GM18519 (cell line): ENCODE measurements around the gene RGS14.
A peak's percentile ranks its signal among the peaks of the same experiment; 100 is the strongest.
"Not testable (repeated sequence)": the region's sequence is repeated elsewhere in the genome, so short reads cannot be mapped to it uniquely, and the experiment has no call there.

Experiments used
- ATAC-seq: cut with Tn5 transposase; IDR thresholded peaks from one replicate; pipeline ENCODE4 v1.9.1; 2021; ENCODE audit warnings: mild to moderate bottlenecking, moderate library complexity; ENCODE audit not compliant: unreplicated experiment, low FRiP score

Gene RGS14

GRCh38 chr5:177344891-177345290 is 12.8 kb upstream of the RGS14 start:
- ATAC-seq, result no peak

DNA sequence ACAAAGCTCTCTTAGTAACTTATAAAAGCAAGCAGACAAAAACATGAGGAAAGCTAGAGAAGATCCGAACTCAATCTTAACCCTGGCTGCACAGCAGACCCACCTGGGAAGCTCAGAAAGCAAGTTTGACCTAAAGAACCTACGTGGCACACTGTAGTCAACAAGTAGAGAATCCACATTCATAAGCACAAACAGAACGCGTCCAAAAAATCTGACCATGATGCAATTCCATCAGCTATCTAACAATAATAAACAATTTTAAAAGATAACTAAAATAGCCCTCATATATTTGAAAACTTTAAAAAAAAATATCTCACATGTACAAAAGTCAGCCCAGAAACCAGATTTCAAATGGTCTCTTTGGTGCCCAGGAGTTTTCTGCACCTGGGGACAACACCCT is 10.9 kb upstream of the RGS14 start:
- ATAC-seq, result no peak

GRCh38 chr5:177347699-177348098 is 10.0 kb upstream of the RGS14 start:
- no peak for ATAC-seq

DNA sequence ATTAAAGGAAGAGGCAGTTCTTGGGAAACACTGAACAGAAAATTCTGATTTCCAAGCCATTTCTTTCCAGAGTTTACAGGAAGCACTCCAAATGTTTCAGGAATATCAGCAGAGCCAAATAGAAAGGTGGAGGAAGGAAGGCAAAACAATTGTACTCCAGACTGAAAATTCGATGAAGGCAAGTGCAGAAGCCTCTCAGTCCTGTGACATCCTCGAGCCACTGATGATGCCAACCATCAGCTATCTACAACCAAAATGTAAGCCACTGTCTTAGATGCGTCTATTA is 8.4 kb upstream of the RGS14 start:
- ATAC-seq, result no peak

GRCh38 chr5:177349762-177350161 is 8.0 kb upstream of the RGS14 start:
- ATAC-seq, result no peak

- ATAC-seq, result no peak
These were observed 6.8 kb upstream of the RGS14 start for GRCh38 chr5:177350776-177351391.

DNA sequence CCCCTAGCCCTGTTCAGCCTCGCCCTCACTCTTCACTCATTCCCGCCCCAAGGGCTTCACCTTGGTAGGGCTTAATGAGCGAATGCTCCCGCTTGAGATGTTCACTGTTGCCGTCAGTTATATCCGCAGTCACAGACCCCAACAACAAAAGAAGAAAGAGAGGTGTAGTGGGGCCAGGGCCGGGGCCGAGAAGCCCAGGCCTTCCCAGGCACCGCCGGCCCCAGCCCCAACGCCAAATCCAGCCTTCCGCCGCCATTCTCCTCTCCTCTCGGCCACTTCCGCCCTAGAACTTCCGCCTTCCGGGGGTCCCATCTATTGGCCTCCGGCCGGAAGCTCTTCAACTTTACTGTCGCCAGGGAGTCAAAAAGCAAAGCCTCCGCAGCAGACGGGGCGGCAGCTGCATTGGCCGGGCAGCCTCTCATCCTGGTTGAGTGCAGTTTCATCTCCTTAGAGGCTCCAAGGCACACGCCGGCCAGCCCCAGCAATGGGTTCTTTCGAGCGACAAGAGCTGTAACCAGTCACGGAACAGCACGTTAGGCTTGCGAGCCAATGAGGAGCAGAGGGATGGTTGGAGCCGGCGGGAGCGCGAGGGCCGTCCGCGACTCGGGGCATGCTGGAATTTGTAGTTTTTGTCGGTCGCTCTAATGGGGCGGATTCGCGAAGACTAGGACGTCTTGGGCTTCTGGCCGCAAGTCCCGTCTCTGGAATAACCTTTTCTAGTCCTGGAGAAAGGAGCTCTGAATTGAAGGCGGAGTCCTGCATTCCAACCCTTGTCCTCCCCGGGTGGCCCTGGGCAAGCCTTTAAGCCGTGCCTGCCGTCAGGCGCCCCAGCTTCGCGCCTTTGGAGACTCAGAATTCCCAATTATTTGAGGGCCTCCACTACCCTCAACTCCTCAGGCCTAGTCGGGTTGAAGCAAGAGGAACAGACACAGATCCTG is 6.1 kb upstream of the RGS14 start, which contains the start of gene LMAN2:
TSS of gene LMAN2 (minus strand) at position 277 of the 938 bp plus-strand sequence. CDS start at position 256, 21 bp downstream.
- peak; percentile 81 for ATAC-seq

DNA sequence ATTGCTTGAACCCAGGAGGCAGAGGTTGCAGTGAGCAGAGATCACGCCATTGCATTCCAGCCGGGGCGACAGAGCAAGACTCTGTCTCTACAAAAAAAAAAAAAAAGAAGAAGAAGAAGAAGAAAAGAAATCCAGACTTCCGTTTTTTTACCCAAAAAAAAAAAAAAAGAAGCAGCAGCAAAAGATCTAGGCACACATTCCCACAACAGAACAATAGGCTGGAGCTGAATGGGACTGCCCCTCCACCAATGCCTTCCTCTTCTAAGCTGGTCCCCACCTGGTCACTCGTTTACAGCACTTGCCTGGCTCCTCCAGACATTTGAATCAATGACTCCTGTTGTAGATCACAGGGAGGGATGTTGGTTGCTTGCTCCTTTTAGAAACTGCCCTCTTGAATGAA is 4.6 kb upstream of the RGS14 start:
- no peak for ATAC-seq

DNA sequence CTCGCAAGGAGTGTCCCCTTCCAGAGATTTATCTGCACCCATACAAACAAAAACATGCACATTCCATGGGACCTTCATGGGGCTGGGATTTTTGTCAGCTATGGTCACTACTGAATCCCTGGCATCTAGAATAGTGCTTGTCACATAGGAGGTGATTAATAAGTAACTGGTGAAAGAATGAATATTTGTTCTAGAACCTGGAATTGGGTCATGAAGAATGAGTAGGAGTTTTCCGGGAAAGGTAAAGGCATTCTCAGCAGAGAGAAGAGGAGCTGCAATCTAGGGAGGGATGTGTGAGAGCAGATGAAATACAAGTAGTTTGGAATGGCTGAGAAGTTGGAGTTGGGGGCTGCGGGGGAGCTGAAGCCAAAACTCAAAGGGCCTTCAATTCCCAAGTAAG is 3.5 kb upstream of the RGS14 start:
- no peak for ATAC-seq

DNA sequence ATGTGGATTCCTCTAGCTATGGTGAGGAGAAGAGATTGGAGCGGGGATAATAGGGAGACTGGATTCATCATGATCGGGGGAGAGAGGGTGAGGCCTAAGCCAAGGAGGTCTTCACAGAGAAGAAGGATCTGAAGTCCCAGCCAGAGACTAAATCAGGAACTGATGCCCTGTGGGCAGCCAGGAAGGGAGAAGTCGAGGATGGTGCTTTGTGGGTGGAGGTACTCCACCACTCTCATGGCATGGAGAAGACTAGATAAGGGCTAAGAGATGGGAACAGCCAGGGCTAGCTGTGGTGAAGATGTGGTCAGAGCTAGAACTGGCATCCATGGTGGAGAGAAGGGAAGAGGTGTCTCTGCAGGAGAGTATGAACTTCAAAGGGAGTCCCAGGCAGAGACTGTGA is 3.0 kb upstream of the RGS14 start:
- no peak for ATAC-seq

GRCh38 chr5:177355162-177355867 is 2.4 kb upstream of the RGS14 start:
- ATAC-seq, result no peak

DNA sequence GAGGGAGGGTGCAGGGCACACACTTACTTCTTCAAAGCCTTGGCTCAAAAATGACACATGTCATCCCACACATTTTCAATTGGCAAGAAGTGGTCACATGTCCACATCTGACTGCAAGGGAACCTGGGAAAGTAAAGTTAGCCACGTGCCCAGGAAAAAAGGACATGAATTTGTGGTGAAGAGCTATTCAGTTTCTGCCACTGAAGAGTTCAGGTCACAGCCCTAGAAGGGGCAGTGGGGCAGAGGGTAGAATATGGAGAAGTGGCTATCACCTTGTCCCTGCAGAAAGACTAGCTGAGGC is 1.9 kb upstream of the RGS14 start:
- no peak for ATAC-seq

DNA sequence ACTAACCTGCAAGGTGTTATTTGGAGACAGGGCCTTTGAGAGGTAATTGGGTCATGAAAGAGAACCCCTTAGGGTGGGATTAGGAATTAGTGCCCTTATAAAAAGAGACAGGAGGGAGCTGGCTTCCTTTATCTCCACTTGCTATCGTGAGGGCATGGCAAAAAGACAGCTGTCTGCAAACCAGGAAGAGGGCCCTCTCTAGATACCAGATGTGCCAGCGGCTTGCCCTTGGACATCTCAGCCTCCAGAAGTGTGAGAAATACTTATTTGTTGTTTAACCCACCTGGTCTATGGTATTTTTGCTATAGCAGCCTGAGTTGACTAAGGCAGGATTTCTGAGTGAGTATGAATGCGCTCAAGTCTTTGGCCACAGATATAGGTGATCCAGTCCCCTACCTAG is 978 bp upstream of the RGS14 start:
- ATAC-seq, result no peak

- no peak for ATAC-seq
These were observed 622 bp upstream of the RGS14 start for GRCh38 chr5:177357146-177357458.

DNA sequence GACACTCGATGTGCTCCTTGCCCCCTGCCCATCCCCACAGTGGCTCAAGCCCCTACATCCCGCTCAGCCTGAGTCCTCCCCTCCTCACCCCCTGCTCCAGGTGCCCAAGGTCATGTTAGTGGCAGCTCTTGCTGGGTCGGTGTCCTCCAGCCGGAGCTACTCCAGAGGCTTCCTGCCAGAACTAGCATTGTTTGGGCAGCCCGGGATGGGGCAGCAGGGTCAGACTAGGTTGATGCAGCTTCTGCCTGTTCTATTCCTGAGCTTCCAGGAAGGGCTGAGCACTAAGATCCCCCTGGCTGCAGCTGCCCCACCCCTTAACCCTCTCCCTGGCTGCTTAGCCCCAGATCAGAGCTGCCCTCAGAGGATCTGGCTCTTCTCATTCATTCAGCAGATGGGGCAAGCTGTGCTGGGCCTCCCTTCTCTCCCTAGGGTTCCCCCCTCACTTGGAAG is 671 bp downstream of the RGS14 start:
- ATAC-seq, result no peak

DNA sequence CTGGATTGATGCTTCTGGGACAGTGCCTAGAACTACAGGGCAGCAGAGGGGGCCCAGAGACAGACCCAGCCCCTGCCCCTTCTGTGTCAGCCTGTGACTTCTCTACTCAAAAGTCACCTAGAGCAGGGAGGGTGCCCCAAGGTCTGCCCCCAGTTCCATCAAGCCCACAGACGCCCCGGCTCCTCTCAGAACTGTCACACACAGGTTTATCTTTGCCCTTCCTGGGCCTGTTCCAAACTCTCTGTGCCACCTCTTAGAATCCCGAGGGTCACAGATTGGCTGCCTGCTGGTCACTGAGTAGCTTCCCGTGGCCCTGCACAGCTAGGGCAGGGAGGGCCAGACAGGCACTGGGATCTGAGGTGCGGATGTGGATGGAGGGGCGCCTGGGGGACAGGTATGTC is 1.7 kb downstream of the RGS14 start:
- ATAC-seq, result no peak

- ATAC-seq, result no peak
These were observed 2.1 kb downstream of the RGS14 start for GRCh38 chr5:177359860-177360259.

DNA sequence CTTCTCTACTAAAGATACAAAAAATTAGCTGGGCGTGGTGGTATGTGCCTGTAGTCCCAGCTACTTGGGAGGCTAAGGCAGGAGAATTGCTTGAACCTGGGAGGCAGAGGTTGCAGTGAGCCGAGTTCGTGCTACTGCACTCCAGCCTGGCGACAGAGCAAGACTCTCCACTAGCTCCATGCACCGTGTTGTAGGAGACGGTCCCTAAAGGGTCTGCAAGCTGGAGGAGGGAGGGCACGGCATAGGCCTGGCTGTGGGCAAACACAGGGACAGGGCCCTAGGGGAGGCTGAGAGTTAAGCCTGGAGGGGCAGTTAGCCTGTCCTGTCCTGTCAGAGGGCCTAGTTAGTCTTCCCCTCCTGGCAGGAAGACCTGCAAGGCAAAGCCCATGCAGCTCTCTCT is 3.0 kb downstream of the RGS14 start:
- ATAC-seq, result not testable (repeated sequence)

- ATAC-seq, result no peak
These were observed 3.9 kb downstream of the RGS14 start for GRCh38 chr5:177361418-177362291.

GRCh38 chr5:177362292-177362609 is 4.5 kb downstream of the RGS14 start:
- ATAC-seq, result no peak
